ENCODE measurements around the gene CA9.

The CA9 gene

DNA sequence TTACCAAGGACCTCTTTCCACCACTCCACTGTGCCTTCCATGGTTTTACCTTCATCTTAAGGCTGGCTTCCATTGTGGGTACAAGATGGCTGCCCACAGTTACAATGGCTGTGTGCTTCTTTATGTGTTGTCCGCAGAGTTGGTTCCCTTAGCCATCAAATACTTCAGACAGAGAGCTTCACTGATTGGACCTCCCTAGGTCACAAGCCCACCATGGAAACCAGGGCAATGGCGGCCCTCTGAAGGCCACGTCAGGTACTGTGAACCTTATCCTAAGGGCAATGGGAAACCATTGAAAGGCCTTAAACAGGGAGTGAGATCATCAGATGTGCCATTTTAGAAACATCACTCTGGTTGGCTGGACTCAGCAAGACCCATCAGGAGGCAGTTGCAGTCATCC is 5.8 kb upstream of the CA9 start:
- no peak overlapping the region for H3K4me3 ChIP-seq (ENCODE audit: low read depth, low read length)
- in situ Hi-C loops (cut with HindIII; ENCODE audit: low sequenced_read_pairs), result no loop called here
- no peak for TF ChIP-seq CTCF (IDR thresholded peaks at IDR 0.05; ENCODE audit: low read depth, low read length)
- DNase-seq (ENCODE audit: low read depth, low spot score), result no peak

DNA sequence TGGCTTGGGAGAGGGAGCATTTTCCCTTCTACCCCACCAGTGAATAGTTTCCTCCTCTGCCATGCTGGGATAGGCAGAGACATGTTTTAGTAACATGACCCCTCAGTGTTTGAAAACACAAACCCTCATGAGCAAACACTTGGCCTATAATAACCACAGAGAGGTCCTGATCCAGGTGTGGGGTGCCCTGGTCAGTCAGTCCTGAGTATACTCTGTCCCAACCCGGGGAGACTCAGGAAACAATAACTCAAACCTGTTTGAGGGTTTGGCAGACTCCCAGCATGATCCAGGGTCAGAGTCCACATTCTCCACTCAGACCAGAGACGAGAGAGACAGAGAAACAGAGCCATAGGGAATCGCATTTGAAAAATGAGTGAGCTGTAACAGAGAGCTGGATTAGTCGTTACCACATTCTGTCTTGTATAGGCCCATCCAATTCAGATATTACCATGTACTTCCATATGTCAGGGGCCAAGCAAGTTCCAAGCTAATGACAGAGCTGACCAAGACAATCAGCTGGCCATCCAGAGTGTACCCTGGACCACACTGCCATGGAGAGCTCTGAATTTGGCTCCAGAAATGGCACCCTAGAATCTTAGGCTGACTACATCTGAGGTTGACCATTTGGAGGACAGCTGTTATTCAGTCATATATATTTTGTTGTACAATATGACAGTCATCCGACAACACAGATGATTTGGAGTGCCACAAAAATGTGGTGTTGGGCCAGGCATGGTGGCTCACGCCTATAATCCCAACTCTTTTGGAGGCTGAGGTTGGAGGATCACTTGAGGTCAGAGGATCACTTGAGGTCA is 4.2 kb upstream of the CA9 start:
- in situ Hi-C loops (cut with HindIII; ENCODE audit: low sequenced_read_pairs), result no loop called here
- TF ChIP-seq CTCF (IDR thresholded peaks at IDR 0.05; ENCODE audit: low read depth, low read length), result no peak
- no peak overlapping the region for H3K4me3 ChIP-seq (ENCODE audit: low read depth, low read length)
- DNase-seq (ENCODE audit: low read depth, low spot score), result peak; percentile 73

- H3K4me3 ChIP-seq (ENCODE audit: low read depth, low read length), result no peak overlapping the region
- no peak for TF ChIP-seq CTCF (IDR thresholded peaks at IDR 0.05; ENCODE audit: low read depth, low read length)
- in situ Hi-C loops (cut with HindIII; ENCODE audit: low sequenced_read_pairs), result no loop called here
- DNase-seq (ENCODE audit: low read depth, low spot score), result no peak
These were observed 265 bp downstream of the CA9 start for GRCh38 chr9:35674025-35674361.

DNA sequence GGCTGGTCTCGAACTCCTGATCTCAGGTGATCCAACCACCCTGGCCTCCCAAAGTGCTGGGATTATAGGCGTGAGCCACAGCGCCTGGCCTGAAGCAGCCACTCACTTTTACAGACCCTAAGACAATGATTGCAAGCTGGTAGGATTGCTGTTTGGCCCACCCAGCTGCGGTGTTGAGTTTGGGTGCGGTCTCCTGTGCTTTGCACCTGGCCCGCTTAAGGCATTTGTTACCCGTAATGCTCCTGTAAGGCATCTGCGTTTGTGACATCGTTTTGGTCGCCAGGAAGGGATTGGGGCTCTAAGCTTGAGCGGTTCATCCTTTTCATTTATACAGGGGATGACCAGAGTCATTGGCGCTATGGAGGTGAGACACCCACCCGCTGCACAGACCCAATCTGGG is 1.5 kb downstream of the CA9 start:
- in situ Hi-C loops (cut with HindIII; ENCODE audit: low sequenced_read_pairs), result no loop called here
- H3K4me3 ChIP-seq (ENCODE audit: low read depth, low read length), result peak overlapping the region; percentile 42
- TF ChIP-seq CTCF (IDR thresholded peaks at IDR 0.05; ENCODE audit: low read depth, low read length), result no peak
- DNase-seq (ENCODE audit: low read depth, low spot score), result no peak

DNA sequence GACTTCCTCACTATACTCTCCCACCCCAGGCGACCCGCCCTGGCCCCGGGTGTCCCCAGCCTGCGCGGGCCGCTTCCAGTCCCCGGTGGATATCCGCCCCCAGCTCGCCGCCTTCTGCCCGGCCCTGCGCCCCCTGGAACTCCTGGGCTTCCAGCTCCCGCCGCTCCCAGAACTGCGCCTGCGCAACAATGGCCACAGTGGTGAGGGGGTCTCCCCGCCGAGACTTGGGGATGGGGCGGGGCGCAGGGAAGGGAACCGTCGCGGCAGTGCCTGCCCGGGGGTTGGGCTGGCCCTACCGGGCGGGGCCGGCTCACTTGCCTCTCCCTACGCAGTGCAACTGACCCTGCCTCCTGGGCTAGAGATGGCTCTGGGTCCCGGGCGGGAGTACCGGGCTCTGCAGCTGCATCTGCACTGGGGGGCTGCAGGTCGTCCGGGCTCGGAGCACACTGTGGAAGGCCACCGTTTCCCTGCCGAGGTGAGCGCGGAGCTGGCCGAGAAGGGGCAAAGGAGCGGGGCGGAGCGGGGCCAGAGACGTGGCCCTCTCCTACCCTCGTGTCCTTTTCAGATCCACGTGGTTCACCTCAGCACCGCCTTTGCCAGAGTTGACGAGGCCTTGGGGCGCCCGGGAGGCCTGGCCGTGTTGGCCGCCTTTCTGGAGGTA is 2.1 kb downstream of the CA9 start:
- H3K4me3 ChIP-seq (ENCODE audit: low read depth, low read length), result peak overlapping the region; percentile 42
- in situ Hi-C loops (cut with HindIII; ENCODE audit: low sequenced_read_pairs), result no loop called here
- no peak for TF ChIP-seq CTCF (IDR thresholded peaks at IDR 0.05; ENCODE audit: low read depth, low read length)
- DNase-seq (ENCODE audit: low read depth, low spot score), result no peak

- TF ChIP-seq CTCF (IDR thresholded peaks at IDR 0.05; ENCODE audit: low read depth, low read length), result no peak
- in situ Hi-C loops (cut with HindIII; ENCODE audit: low sequenced_read_pairs), result no loop called here
- no peak overlapping the region for H3K4me3 ChIP-seq (ENCODE audit: low read depth, low read length)
- no peak for DNase-seq (ENCODE audit: low read depth, low spot score)
These were observed 5.4 kb downstream of the CA9 start for GRCh38 chr9:35679091-35679490.

Data from astrocyte of the spinal cord (primary cell).